ENCODE data around the gene TMEM132E. TPM values are rescaled to one million over a fixed set of nuclear protein-coding genes. Genes with fewer than 3 reads are reported as not detected.

TMEM132E gene
- total and polyA plus RNA-seq, 10 of the 15 experiments (the other 5 are each of a cell fraction or from before 2014, with no cell fraction given), result not detected

- TF ChIP-seq TARDBP (IDR thresholded peaks at IDR 0.05; ENCODE audit: borderline replicate concordance) (no peak), CHD1 (IDR thresholded peaks at IDR 0.05; ENCODE audit: low read depth, low read length) (no peak), NFIC (IDR thresholded peaks at IDR 0.05; ENCODE audit: low read depth, low read length) (no peak), FOXK2 (IDR thresholded peaks at IDR 0.05) (no peak), CBX3 (IDR thresholded peaks at IDR 0.05; ENCODE audit: borderline replicate concordance, low read depth) (no peak)
- TF ChIP-seq, protein P1, sequence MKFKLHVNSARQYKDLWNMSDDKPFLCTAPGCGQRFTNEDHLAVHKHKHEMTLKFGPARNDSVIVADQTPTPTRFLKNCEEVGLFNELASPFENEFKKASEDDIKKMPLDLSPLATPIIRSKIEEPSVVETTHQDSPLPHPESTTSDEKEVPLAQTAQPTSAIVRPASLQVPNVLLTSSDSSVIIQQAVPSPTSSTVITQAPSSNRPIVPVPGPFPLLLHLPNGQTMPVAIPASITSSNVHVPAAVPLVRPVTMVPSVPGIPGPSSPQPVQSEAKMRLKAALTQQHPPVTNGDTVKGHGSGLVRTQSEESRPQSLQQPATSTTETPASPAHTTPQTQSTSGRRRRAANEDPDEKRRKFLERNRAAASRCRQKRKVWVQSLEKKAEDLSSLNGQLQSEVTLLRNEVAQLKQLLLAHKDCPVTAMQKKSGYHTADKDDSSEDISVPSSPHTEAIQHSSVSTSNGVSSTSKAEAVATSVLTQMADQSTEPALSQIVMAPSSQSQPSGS (IDR thresholded peaks at IDR 0.05; ENCODE audit: low read length), result no peak
Measured at GRCh38 chr17:34607917-34608316, 28.5 kb downstream of the TMEM132E start (continued).

DNA sequence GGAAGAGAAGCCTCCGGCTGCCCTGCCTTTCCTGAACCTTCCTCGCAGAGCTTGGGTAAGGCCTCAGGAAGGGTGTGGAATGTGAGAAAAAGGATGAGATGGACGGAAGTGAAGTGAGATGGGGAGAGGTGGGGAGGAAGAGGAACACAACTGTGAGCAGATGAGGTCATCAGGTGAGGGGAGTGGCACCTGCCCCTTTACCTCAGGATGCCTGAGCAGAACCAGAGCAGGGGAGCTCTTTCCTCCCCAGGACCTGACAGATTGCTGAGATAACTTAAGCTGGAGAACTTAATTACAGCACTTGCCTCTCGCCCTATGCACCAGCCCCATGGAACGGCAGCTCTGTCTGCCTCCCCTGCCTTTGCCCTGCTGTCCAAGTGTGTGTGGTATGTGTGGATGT lies 29.8 kb downstream of the TMEM132E start:
- H2AFZ ChIP-seq (ENCODE audit: control insufficient read depth, low read depth, low read length), result no peak overlapping the region
- DNase-seq (ENCODE audit: low read depth, low spot score), result no peak
- peaks cover 0 to 2% of the 10 kb centered on the region in 2 experiments; a peak in 2 of 4 replicates for H3K27me3 ChIP-seq (replicated peaks in 1 of 2; ENCODE audit: control insufficient read depth in 2 of 2, insufficient read depth in 2 of 2, low read length in 1 of 2)
- no peak overlapping the region for H3K9ac ChIP-seq (ENCODE audit: control insufficient read depth, insufficient read depth, low read length)
- FAIRE-seq, result no peak
- no peaks in the 10 kb centered on the region for H3K36me3 ChIP-seq (ENCODE audit: control insufficient read depth in 2 of 2, insufficient read depth in 2 of 2, low read length in 1 of 2)
- WGBS (ENCODE audit: insufficient coverage, insufficient replicate concordance, low lambda C conversion rate, missing lambda C conversion rate), result 0% methylated on average over 5 of the region's 5 CpGs
- RAD21 ChIA-PET (ENCODE audit: unreplicated experiment), result no interaction called here
- no peaks in the 10 kb centered on the region for H3K79me2 ChIP-seq (ENCODE audit: control insufficient read depth, insufficient read depth, low read length)
- H3K4me2 ChIP-seq (ENCODE audit: control insufficient read depth, insufficient read depth), result no peak overlapping the region
- CTCF ChIA-PET, result no interaction called here
- intact Hi-C loops (cut with micrococcal nuclease; ENCODE audit: unreplicated experiment), result no loop called here
- H3K4me3 ChIP-seq, result no peak overlapping the region
- ATAC-seq, result no peak
- H3K4me1 ChIP-seq (ENCODE audit: control insufficient read depth, insufficient read depth, low read length), result no peaks in the 10 kb centered on the region
- SMC1A ChIA-PET (ENCODE audit: uncharacterized antibody, unreplicated experiment), result no interaction called here
- no peaks in the 10 kb centered on the region for H3K9me3 ChIP-seq (replicated peaks; ENCODE audit: control insufficient read depth, insufficient read depth, low read length)
- no TSS peak for BruUV-seq (replicated peaks)
- in situ Hi-C loops (cut with MboI), result no loop called here
- no peaks in the 10 kb centered on the region for H4K20me1 ChIP-seq (ENCODE audit: control insufficient read depth, insufficient read depth)
- no peak overlapping the region for H3K27ac ChIP-seq (ENCODE audit: control insufficient read depth, insufficient read depth)
- POLR2A ChIA-PET, result no interaction called here
- TF ChIP-seq, protein P2, sequence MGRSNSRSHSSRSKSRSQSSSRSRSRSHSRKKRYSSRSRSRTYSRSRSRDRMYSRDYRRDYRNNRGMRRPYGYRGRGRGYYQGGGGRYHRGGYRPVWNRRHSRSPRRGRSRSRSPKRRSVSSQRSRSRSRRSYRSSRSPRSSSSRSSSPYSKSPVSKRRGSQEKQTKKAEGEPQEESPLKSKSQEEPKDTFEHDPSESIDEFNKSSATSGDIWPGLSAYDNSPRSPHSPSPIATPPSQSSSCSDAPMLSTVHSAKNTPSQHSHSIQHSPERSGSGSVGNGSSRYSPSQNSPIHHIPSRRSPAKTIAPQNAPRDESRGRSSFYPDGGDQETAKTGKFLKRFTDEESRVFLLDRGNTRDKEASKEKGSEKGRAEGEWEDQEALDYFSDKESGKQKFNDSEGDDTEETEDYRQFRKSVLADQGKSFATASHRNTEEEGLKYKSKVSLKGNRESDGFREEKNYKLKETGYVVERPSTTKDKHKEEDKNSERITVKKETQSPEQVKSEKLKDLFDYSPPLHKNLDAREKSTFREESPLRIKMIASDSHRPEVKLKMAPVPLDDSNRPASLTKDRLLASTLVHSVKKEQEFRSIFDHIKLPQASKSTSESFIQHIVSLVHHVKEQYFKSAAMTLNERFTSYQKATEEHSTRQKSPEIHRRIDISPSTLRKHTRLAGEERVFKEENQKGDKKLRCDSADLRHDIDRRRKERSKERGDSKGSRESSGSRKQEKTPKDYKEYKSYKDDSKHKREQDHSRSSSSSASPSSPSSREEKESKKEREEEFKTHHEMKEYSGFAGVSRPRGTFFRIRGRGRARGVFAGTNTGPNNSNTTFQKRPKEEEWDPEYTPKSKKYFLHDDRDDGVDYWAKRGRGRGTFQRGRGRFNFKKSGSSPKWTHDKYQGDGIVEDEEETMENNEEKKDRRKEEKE (IDR thresholded peaks at IDR 0.05), result no peak
- no peak for TF ChIP-seq CBFB (IDR thresholded peaks at IDR 0.05; ENCODE audit: low read depth)
- TF ChIP-seq, protein P1 (IDR thresholded peaks at IDR 0.05; ENCODE audit: low read length), result no peak
- TF ChIP-seq, protein P3, sequence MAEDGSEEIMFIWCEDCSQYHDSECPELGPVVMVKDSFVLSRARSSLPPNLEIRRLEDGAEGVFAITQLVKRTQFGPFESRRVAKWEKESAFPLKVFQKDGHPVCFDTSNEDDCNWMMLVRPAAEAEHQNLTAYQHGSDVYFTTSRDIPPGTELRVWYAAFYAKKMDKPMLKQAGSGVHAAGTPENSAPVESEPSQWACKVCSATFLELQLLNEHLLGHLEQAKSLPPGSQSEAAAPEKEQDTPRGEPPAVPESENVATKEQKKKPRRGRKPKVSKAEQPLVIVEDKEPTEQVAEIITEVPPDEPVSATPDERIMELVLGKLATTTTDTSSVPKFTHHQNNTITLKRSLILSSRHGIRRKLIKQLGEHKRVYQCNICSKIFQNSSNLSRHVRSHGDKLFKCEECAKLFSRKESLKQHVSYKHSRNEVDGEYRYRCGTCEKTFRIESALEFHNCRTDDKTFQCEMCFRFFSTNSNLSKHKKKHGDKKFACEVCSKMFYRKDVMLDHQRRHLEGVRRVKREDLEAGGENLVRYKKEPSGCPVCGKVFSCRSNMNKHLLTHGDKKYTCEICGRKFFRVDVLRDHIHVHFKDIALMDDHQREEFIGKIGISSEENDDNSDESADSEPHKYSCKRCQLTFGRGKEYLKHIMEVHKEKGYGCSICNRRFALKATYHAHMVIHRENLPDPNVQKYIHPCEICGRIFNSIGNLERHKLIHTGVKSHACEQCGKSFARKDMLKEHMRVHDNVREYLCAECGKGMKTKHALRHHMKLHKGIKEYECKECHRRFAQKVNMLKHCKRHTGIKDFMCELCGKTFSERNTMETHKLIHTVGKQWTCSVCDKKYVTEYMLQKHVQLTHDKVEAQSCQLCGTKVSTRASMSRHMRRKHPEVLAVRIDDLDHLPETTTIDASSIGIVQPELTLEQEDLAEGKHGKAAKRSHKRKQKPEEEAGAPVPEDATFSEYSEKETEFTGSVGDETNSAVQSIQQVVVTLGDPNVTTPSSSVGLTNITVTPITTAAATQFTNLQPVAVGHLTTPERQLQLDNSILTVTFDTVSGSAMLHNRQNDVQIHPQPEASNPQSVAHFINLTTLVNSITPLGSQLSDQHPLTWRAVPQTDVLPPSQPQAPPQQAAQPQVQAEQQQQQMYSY (CRISPR knock-in tag; IDR thresholded peaks at IDR 0.05), result no peak
- TF ChIP-seq ZBTB4 (CRISPR knock-in tag; IDR thresholded peaks at IDR 0.05), result no peak

Data from GM12878 (cell line).